M059J (cell line): ENCODE measurements around the gene GJA3. TPM values are rescaled to one million over a fixed set of nuclear protein-coding genes. Genes with fewer than 3 reads are reported as not detected.
"Not testable (repeated sequence)": the region's sequence is repeated elsewhere in the genome, so short reads cannot be mapped to it uniquely, and the experiment has no call there.

Source experiments
- DNase-seq: peaks from one replicate; pipeline ENCODE4 v3.0.0-alpha.2; 2012; ENCODE audit warnings: low read depth
- total RNA-seq: library from RNA; depleted of rRNA; stranded (reverse); fragments of >200 nt; shearing (Covaris generic); gene quantifications from 2 replicates; pipeline ENCODE4 v1.2.3, GENCODE V29; 2014

Gene GJA3
- total RNA-seq, 1 experiment from 2014 or later: not detected

- peak; percentile 55 for DNase-seq
Observed at GRCh38 chr13:20182231-20182846, 21.5 kb upstream of the GJA3 start.

- no peak for DNase-seq
Observed at GRCh38 chr13:20181188-20181587, 20.3 kb upstream of the GJA3 start.

DNA sequence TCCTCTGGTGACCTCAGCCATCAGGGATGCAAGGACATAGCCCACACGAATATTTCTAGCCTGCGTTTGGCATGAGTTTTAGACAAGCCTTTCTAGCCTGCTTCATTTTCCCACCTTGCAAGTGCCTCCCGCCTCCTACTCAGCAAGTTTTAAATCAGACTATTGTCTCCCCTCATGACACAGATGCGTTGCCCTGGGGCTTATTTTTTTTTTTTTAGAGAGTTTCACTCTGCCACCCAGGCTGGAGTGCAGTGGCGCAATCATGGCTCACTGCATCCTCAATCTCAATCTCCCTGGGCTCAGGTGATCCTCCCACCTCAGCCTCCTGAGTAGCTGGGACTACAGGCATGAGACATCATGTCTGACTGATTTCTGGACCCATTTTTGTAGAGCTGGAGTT lies 17.3 kb upstream of the GJA3 start:
- no peak for DNase-seq

- DNase-seq: no peak
Observed at GRCh38 chr13:20177049-20177831, 16.4 kb upstream of the GJA3 start.

- DNase-seq: no peak
Observed at GRCh38 chr13:20175907-20176652, 15.2 kb upstream of the GJA3 start.

DNA sequence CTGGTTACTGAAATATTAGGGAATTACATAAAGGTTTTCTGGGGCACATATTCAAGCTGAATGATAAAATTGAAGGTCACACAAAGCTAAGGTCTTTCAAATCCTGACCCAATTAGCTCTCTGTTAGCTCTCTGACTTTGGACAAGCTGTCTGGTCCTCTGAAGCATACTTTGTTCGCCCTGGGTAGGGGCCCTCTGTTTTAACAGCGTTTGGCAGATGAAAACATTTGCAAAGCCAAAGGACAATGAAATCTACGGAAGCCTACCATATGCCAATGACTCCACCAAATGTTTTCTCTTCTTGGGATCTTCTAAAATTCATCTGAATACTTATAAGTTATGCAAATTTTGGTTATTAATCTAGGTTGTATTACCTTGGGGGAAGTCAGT lies 14.5 kb upstream of the GJA3 start:
- no peak for DNase-seq

GRCh38 chr13:20174656-20175405 lies 14.0 kb upstream of the GJA3 start:
- DNase-seq: peak; percentile 92

DNA sequence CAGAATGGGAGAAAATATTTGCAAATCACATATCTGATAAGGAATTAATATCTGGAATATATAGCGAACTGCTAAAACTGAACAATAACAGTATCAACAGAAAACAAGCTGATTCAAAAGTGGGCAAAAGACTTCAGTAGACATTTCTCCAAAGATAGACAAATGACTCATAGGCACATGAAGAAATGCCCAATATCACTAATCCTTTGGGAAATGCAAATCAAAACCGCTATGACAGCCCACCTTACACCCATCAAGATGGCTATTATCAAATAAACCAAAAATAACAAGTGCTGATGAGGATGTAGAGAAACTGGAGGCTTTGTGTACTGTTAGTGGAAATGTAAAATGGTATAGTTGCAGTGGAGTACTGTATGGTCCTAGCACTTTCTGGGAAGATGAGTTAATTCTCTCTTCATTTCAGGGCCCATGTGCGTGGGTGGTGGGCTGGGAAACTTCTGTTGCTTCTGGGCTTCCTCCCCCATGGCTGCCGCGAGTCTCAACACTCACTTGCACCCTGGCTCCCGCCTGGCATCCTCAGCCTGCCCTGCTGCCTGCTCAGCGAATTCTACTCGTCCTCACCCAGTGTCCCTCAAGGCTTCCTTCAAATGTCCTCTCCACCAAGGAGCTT lies 12.4 kb upstream of the GJA3 start:
- no peak for DNase-seq

DNA sequence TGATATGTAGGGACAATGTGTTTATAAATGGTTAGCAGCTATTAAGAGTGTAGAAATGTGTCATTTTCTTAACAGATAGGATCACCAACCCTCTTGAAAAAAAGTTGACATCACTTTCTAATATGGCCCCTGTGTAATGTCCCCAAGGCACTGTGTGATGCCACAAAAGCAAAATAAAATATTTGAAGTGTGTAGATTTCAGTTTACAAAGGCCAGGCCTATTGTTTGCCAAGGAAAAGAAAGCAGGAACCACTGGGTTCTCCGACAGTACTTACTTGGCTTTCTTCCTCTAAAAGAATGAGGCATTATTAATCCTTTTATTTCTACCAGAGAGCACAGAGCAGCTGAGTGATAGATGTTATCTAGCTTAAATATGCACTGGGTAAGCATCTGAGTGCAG lies 10.5 kb upstream of the GJA3 start:
- DNase-seq: no peak

DNA sequence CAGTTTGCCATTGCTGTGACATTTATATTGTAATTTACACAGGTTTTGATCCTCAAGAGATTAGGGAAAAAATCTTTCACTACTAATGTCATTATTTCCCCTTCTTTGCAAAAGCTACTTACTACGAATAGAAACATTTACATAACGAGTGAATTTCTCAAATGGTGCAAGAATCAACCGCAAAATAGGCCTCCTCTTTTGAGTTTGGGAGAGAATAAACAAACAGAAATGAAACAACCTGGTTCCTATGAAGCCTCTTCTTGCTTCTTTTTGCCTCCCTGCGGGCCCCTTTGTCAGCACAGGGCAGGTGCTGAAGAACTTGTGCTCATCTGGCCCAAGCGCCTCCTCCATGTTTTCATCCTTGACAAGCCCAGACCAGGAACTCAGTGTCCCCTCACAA lies 10.1 kb upstream of the GJA3 start:
- no peak for DNase-seq

DNA sequence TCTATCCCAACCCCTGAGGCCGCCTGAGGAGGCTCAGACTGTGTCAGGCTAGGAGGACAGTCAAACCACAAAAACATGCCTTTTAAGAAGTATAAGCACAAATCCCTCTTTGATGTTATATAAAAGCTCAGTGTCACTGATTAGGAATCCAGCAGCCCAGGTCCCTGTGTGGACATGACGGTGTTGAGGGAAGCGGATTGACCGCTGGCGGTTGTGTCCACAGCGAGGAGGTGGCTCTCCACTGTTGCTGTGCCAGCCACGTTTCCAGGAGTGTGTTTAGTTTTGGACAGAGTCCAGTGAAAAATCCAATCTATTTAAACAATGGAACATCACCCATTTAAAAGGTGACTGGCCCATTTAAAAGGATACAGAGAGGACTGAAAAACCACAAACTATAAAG lies 7.5 kb upstream of the GJA3 start:
- DNase-seq: peak; percentile 26

- DNase-seq: no peak
Observed at GRCh38 chr13:20165417-20166257, 4.8 kb upstream of the GJA3 start.

GRCh38 chr13:20161951-20162300 lies 1.1 kb upstream of the GJA3 start:
- DNase-seq: no peak

GRCh38 chr13:20161275-20161950 lies 561 bp upstream of the GJA3 start:
- DNase-seq: no peak

DNA sequence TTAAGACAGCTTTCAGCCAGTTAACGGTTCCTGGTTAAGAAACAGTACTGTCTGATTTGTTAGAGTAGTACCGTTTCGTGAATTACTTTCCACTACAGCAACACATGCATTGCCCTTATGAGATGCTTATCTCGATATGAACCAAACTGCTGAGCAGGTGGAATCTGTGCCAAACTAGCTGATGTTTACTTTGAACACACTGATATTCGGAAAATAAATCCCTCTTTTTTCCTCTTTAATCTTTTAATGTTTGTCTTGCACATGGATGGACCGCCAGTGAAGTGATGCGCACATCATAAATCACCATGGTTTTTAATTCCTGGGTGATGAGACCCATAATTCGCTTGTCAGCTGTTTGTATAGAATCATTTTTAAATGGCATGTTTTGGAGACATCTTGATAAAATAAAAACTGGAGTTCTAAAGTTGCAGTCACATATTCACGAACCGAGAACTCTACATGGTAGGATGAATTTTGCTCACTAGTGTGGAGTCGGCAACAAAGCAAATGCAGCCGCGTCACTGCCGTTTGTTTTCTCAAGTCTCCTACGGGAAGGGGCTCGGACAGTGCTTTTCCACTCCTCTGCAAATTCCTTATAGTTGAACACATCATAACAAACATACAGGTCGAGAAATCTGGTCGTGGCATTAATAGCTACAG lies 1.1 kb downstream of the GJA3 start:
- no peak for DNase-seq

GRCh38 chr13:20157151-20157796 lies 3.6 kb downstream of the GJA3 start:
- DNase-seq: no peak

DNA sequence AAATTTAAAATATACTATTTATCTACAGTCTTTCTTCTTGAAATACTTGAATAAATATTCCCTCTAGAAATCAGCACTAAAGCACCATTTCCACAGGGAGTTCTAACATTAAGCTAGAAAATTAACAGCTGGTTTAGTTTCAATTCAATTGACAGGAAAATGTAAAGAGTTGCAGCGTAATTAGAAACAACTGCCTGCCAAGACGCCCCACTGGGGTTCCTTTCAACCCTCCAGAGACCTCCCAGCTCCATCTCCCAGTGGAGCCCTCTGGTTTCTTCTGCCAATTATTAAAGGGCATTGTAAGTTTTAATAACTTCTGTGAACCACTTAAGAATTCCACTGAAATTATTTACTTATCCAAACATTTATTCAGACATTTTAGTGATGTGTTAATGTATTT lies 4.2 kb downstream of the GJA3 start:
- DNase-seq: no peak

GRCh38 chr13:20153290-20153689 lies 7.6 kb downstream of the GJA3 start:
- not testable (repeated sequence) for DNase-seq

DNA sequence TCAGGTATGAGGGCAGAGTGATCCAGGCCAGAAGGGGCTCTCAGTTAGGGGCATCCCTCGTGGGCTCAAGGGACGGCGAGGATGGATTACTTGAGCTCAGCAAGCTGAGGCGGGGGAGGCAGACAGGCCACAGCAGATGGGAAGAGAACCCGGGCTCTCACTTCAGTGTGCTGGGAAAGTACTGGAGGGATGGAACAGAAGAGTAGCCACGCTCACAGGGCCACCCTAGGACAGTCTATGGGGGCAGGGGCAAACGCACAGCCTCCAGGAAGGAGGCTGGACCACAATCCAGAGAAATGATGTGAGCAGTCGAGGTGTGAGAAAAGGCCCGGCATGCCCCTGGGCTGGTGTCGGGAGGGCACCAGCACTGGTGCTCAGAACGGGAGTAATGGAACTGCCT lies 9.2 kb downstream of the GJA3 start:
- DNase-seq: no peak
